GM23338 (cell line): ENCODE results near the gene CLPTM1L. TPM values are rescaled to one million over a fixed set of nuclear protein-coding genes. Genes with fewer than 3 reads are reported as not detected.

ENCODE experiments used
- ATAC-seq: fragments of 200-7000 bp; cut with Tn5 transposase; 3 replicates; pipeline ENCODE4 v1.9.1; 2020
- DNase-seq: peaks from one replicate; pipeline ENCODE4 v3.0.0-alpha.2; 2015; ENCODE audit warnings: low spot score
- H2AFZ ChIP-seq: fragments of 200-600 bp; sonication (generic); 2 replicates; pipeline ENCODE4 v1.8.0; 2016; ENCODE audit warnings: antibody characterized with exemption, mild to moderate bottlenecking, moderate library complexity
- H3F3A ChIP-seq: fragments of 200-600 bp; sonication (generic); replicated peaks from 2 replicates; pipeline ENCODE4 v1.8.0; 2017; ENCODE audit warnings: antibody characterized with exemption, mixed run types, low read depth
- H3K27ac ChIP-seq: fragments of 200-600 bp; sonication (generic); 2 replicates; pipeline ENCODE4 v1.6.1; 2016; ENCODE audit warnings: low read depth
- H3K27me3 ChIP-seq: fragments of 200-600 bp; sonication (generic); 2 replicates; pipeline ENCODE4 v1.8.0; 2016; ENCODE audit warnings: mild to moderate bottlenecking, mixed run types, moderate library complexity; ENCODE audit not compliant: insufficient read depth
- H3K36me3 ChIP-seq: fragments of 200-600 bp; sonication (generic); 2 replicates; pipeline ENCODE4 v1.8.0; 2016; ENCODE audit warnings: mild to moderate bottlenecking; ENCODE audit not compliant: insufficient read depth
- H3K4me1 ChIP-seq: fragments of 200-600 bp; sonication (generic); 2 replicates; pipeline ENCODE4 v1.8.0; 2016; ENCODE audit warnings: mild to moderate bottlenecking, moderate library complexity; ENCODE audit not compliant: insufficient read depth
- H3K4me2 ChIP-seq: fragments of 200-600 bp; sonication (generic); 2 replicates; pipeline ENCODE4 v1.7.1; 2017; ENCODE audit warnings: mixed run types
- H3K4me3 ChIP-seq: fragments of 200-600 bp; sonication (generic); 2 replicates; pipeline ENCODE4 v1.6.1; 2016; ENCODE audit warnings: mixed run types
- H3K79me2 ChIP-seq: fragments of 200-600 bp; sonication (generic); replicated peaks from 2 replicates; pipeline ENCODE4 v1.8.0; 2017; ENCODE audit warnings: mild to moderate bottlenecking; ENCODE audit not compliant: insufficient read depth
- H3K9me2 ChIP-seq: fragments of 200-600 bp; sonication (generic); 2 replicates; pipeline ENCODE4 v1.8.0; 2017; ENCODE audit not compliant: insufficient read depth
- H4K20me1 ChIP-seq: fragments of 200-600 bp; sonication (generic); replicated peaks from 2 replicates; pipeline ENCODE4 v1.8.0; 2017; ENCODE audit warnings: mild to moderate bottlenecking; ENCODE audit not compliant: insufficient read depth
- H3K27ac Mint-ChIP-seq: 2 replicates; pipeline ENCODE4 v1.8.0; 2020; ENCODE audit warnings: inconsistent platforms, mild to moderate bottlenecking, moderate library complexity, mixed read lengths
- H3K27me3 Mint-ChIP-seq: 3 replicates; pipeline ENCODE4 v1.8.0; 2022; ENCODE audit warnings: low read depth, mild to moderate bottlenecking, moderate library complexity, mixed read lengths, inconsistent platforms; ENCODE audit not compliant: insufficient read depth, poor library complexity
- H3K36me3 Mint-ChIP-seq: 3 replicates; pipeline ENCODE4 v1.8.0; 2021; ENCODE audit warnings: low read depth, mild to moderate bottlenecking, inconsistent platforms, moderate library complexity, mixed read lengths
- H3K4me1 Mint-ChIP-seq: 3 replicates; pipeline ENCODE4 v1.8.0; 2020; ENCODE audit warnings: mild to moderate bottlenecking, inconsistent platforms, mixed read lengths
- H3K4me3 Mint-ChIP-seq: 3 replicates; pipeline ENCODE4 v1.8.0; 2021; ENCODE audit warnings: moderate library complexity, mild to moderate bottlenecking, inconsistent platforms, mixed read lengths
- H3K9me3 Mint-ChIP-seq: 3 replicates; pipeline ENCODE4 v1.8.0; 2020; ENCODE audit warnings: moderate library complexity, mild to moderate bottlenecking, inconsistent platforms, mixed read lengths
- CREB1 ChIP-seq: fragments of 250-450 bp; sonication (Bioruptor Pico); IDR thresholded peaks from 2 replicates; pipeline ENCODE4 v1.5.0; 2020; ENCODE audit warnings: low read depth, mild to moderate bottlenecking, moderate library complexity
- ETS1 ChIP-seq: IDR thresholded peaks from 2 replicates; pipeline ENCODE4 v1.6.1; 2016; ENCODE audit warnings: antibody characterized with exemption
- EZH2 ChIP-seq: fragments of 200-600 bp; sonication (generic); IDR thresholded peaks from one replicate; pipeline ENCODE4 v1.8.0; 2017; ENCODE audit warnings: antibody characterized with exemption, mild to moderate bottlenecking, low read depth; ENCODE audit not compliant: unreplicated experiment
- EZH2phosphoT487 ChIP-seq: fragments of 200-600 bp; sonication (generic); IDR thresholded peaks from one replicate; pipeline ENCODE4 v1.8.1; 2018; ENCODE audit warnings: antibody characterized with exemption; ENCODE audit not compliant: unreplicated experiment
- POLR2AphosphoS5 ChIP-seq: IDR thresholded peaks from 2 replicates; pipeline ENCODE4 v1.6.1; 2016; ENCODE audit warnings: antibody characterized with exemption, low read depth
- STAT1 ChIP-seq: IDR thresholded peaks from one replicate; pipeline ENCODE4 v1.6.1; 2016; ENCODE audit warnings: antibody characterized with exemption; ENCODE audit not compliant: unreplicated experiment
- ZNF114 ChIP-seq: fragments of 250-450 bp; sonication (Bioruptor Pico); IDR thresholded peaks from 2 replicates; pipeline ENCODE4 v1.5.0; 2020; ENCODE audit warnings: mild to moderate bottlenecking, moderate library complexity
- polyA plus RNA-seq: library from polyadenylated mRNA; unstranded; fragments of >200 nt; fragmentation: Nextera tagmentation; extraction: Ambion mirVana; gene quantifications from 2 replicates; pipeline ENCODE4 v1.2.1, GENCODE V29; 2016
- total RNA-seq: library from RNA; depleted of rRNA; stranded (reverse); fragments of >200 nt; shearing (Covaris generic); gene quantifications from 2 replicates; pipeline ENCODE4 v1.2.3, GENCODE V29; 2014
- TF ChIP-seq, protein P1 (sequence below): IDR thresholded peaks from one replicate; pipeline ENCODE4 v1.6.1; 2018; ENCODE audit warnings: antibody characterized with exemption; ENCODE audit not compliant: unreplicated experiment
- TF ChIP-seq, protein P2 (sequence below), 2 experiments: fragments of 200-600 bp in 1 of 2; sonication (generic) in 1 of 2; conservative IDR thresholded peaks; 2 replicates each; pipeline versions ENCODE4 v1.5.1 to v1.6.1; 2016 to 2017; ENCODE audit warnings: antibody characterized with exemption in 2 of 2, low read depth in 2 of 2, mild to moderate bottlenecking in 2 of 2, moderate library complexity in 1 of 2

The CLPTM1L gene
- total and polyA plus RNA-seq, 2 experiments from 2014 or later: 39.9 to 110 TPM

DNA sequence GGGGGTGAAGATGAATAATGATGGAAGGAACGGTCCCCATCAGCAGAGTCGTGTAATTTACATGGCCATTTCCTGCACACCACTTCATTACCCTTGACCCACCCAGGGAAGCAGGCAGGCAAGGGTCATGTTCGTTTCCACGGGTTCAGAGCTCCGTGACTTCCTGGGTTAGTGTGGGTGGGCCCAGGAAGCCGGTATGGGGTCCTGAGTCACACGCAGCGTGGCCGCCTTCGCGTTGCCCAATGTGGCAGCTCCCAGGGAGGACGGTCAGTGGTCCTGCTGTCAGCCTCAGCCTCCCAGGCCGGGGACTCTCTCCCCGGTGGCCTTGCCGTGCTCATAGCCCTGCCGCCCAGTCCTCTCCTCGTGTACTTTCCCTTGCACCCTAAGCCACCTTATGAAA is 44.9 kb downstream of the CLPTM1L start:
- no peaks in the 10 kb centered on the region; the same call in 2 of the 3 replicates for H3K36me3 Mint-ChIP-seq
- Histone ChIP-seq H4K20me1 (no peaks in the 10 kb centered on the region), H2AFZ (no peak overlapping the region), H3K27ac (no peak overlapping the region), H3K36me3 (no peaks in the 10 kb centered on the region), H3K79me2 (no peaks in the 10 kb centered on the region), H3K4me1 (peaks cover 5% of the 10 kb centered on the region; the same call in 1 of the 2 replicates), H3K4me3 (no peak overlapping the region), H3F3A (0 out of 2 replicates have a peak, but pooled peaks cover 3% of the 10 kb centered on the region), H3K4me2 (no peak overlapping the region), H3K27me3 (peaks cover 9% of the 10 kb centered on the region), H3K9me2 (no peaks in the 10 kb centered on the region)
- no peak overlapping the region for H3K27ac Mint-ChIP-seq
- TF ChIP-seq EZH2 (no peak), STAT1 (no peak), CREB1 (CRISPR knock-in tag) (no peak), EZH2phosphoT487 (no peak), POLR2AphosphoS5 (no peak), ETS1 (no peak), ZNF114 (CRISPR knock-in tag) (no peak)
- TF ChIP-seq, protein P1, sequence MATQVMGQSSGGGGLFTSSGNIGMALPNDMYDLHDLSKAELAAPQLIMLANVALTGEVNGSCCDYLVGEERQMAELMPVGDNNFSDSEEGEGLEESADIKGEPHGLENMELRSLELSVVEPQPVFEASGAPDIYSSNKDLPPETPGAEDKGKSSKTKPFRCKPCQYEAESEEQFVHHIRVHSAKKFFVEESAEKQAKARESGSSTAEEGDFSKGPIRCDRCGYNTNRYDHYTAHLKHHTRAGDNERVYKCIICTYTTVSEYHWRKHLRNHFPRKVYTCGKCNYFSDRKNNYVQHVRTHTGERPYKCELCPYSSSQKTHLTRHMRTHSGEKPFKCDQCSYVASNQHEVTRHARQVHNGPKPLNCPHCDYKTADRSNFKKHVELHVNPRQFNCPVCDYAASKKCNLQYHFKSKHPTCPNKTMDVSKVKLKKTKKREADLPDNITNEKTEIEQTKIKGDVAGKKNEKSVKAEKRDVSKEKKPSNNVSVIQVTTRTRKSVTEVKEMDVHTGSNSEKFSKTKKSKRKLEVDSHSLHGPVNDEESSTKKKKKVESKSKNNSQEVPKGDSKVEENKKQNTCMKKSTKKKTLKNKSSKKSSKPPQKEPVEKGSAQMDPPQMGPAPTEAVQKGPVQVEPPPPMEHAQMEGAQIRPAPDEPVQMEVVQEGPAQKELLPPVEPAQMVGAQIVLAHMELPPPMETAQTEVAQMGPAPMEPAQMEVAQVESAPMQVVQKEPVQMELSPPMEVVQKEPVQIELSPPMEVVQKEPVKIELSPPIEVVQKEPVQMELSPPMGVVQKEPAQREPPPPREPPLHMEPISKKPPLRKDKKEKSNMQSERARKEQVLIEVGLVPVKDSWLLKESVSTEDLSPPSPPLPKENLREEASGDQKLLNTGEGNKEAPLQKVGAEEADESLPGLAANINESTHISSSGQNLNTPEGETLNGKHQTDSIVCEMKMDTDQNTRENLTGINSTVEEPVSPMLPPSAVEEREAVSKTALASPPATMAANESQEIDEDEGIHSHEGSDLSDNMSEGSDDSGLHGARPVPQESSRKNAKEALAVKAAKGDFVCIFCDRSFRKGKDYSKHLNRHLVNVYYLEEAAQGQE: no peak
- TF ChIP-seq, protein P2, sequence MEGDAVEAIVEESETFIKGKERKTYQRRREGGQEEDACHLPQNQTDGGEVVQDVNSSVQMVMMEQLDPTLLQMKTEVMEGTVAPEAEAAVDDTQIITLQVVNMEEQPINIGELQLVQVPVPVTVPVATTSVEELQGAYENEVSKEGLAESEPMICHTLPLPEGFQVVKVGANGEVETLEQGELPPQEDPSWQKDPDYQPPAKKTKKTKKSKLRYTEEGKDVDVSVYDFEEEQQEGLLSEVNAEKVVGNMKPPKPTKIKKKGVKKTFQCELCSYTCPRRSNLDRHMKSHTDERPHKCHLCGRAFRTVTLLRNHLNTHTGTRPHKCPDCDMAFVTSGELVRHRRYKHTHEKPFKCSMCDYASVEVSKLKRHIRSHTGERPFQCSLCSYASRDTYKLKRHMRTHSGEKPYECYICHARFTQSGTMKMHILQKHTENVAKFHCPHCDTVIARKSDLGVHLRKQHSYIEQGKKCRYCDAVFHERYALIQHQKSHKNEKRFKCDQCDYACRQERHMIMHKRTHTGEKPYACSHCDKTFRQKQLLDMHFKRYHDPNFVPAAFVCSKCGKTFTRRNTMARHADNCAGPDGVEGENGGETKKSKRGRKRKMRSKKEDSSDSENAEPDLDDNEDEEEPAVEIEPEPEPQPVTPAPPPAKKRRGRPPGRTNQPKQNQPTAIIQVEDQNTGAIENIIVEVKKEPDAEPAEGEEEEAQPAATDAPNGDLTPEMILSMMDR (conservative IDR thresholded peaks at IDR 0.05; ENCODE audit: low read depth in 2 of 2): no peak
- no peak for DNase-seq
- peaks cover 5% of the 10 kb centered on the region; the same call in 2 of the 3 replicates for H3K4me1 Mint-ChIP-seq
- no peak overlapping the region for H3K4me3 Mint-ChIP-seq
- no peak for ATAC-seq
- H3K27me3 Mint-ChIP-seq: peaks cover 10% of the 10 kb centered on the region
- no peaks in the 10 kb centered on the region; the same call in 2 of the 3 replicates for H3K9me3 Mint-ChIP-seq

GRCh38 chr5:1299511-1299850 is 45.4 kb downstream of the CLPTM1L start:
- TF ChIP-seq, protein P2 (conservative IDR thresholded peaks at IDR 0.05; ENCODE audit: low read depth in 2 of 2): peak in 1 of 2 experiments; percentile 28; a peak in 2 of 4 replicates
- TF ChIP-seq STAT1 (no peak), POLR2AphosphoS5 (no peak), EZH2 (no peak)
- TF ChIP-seq, protein P1: no peak
- Histone ChIP-seq H4K20me1 (no peaks in the 10 kb centered on the region), H3K79me2 (no peaks in the 10 kb centered on the region), H3K4me2 (no peak overlapping the region), H3K4me3 (no peak overlapping the region), H3F3A (0 out of 2 replicates have a peak, but pooled peaks cover 3% of the 10 kb centered on the region), H3K27me3 (peaks cover 9% of the 10 kb centered on the region), H3K36me3 (no peaks in the 10 kb centered on the region), H3K9me2 (no peaks in the 10 kb centered on the region), H3K4me1 (peaks cover 5% of the 10 kb centered on the region; the same call in 1 of the 2 replicates), H3K27ac (no peak overlapping the region), H2AFZ (no peak overlapping the region)
- H3K36me3 Mint-ChIP-seq: no peaks in the 10 kb centered on the region; the same call in 2 of the 3 replicates
- DNase-seq (no peak), ATAC-seq (no peak)
- no peak overlapping the region for H3K4me3 Mint-ChIP-seq
- H3K27ac Mint-ChIP-seq: no peak overlapping the region
- H3K4me1 Mint-ChIP-seq: peaks cover 5% of the 10 kb centered on the region; the same call in 2 of the 3 replicates
- peaks cover 8% of the 10 kb centered on the region for H3K27me3 Mint-ChIP-seq
- no peaks in the 10 kb centered on the region; the same call in 2 of the 3 replicates for H3K9me3 Mint-ChIP-seq
